Stimulated activated CD8-positive, alpha-beta memory T cell treated with anti-CD3 and anti-CD28 coated beads, Interleukin-4, amount 100 ng/mL, for 4 hours (primary cell): Measurements from ENCODE around the gene DGKG.

Experiments used
- DNase-seq, 2 donors: peaks; one replicate each; pipeline ENCODE4 v3.0.0-alpha.2; 2020; ENCODE audit warnings: low read depth in 2 of 2, low spot score in 1 of 2

The DGKG gene

GRCh38 chr3:186368176-186368575 lies 6.1 kb upstream of the DGKG start:
- no peak for DNase-seq

DNA sequence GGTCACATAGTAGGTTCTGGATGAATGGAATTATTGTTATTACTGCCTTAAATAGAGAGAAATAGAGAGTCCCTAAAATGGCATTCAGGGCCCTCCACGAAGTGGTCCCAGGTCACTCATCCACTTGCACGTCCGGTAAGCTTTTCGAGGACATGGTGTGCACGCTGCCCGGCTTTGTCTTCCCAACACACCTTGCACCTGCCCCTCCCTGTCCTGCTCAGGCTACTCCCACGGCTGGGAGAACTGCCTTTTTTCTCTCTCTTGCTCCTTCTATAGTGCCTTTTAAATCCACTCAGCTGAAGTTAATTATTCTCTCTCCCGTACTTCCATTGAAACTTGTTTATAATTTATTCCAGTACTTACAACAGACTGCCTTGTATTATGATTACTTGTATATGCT lies 5.6 kb upstream of the DGKG start:
- no peak for DNase-seq

DNA sequence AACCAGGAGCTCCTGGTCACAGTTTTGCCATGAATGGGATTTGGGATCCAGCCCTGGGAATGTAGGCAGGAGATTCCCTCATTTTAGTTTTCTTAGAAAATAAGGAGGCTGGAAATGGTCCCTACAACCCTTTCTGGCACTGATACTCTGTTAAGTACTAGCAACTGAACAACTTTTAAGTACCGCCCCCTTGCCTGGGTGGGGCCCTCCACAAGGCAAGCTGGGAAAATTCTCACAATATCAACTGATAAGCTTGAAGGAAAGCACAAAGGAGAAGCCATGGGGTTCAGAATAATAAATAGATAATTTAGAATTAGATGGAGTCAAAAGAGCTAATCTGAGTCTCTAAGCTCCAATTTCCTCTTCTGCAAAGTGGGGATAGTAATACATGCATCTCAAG lies 4.2 kb upstream of the DGKG start:
- DNase-seq, result no peak

- DNase-seq, result no peak
Observed at GRCh38 chr3:186365202-186365974, 3.4 kb upstream of the DGKG start.

GRCh38 chr3:186362988-186363387 lies 954 bp upstream of the DGKG start:
- no peak for DNase-seq

DNA sequence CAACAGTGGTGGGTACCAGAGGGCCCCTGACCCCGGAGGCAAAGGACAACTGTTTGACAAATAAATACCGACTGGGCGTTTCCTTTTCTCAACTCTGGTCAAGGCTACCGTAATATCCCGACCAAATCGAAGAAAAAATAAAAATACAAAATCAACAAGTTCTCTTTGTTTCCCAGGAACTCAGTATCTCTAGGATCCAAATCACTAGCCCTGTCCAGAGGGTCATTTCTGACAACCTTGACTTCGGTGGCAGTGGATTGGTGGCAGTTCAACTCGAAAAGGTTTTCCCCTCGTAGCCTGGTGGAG lies 456 bp upstream of the DGKG start:
- DNase-seq, result no peak

- no peak for DNase-seq
Observed at GRCh38 chr3:186361246-186361761, 730 bp downstream of the DGKG start.

- DNase-seq, result no peak
Observed at GRCh38 chr3:186360779-186361178, 1.3 kb downstream of the DGKG start.

DNA sequence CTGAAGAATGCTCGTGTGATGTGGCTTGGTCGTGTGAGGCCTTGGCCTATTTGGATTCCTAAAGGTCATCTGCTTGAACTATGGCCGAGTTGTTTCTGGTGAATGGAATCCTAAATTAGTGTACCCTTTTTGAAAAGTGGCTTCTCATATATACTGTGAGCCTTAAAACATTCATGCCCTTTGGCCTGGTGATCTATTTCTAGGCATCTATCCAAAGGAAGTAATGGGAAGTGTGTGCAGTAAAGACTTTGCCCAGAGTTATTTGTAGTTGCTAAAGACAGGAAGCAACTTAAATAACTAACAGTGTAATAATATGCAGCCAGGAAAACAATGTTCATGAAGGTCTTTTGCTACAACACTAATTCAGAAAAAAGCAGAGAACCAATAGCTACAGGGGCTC lies 3.0 kb downstream of the DGKG start:
- DNase-seq, result no peak

DNA sequence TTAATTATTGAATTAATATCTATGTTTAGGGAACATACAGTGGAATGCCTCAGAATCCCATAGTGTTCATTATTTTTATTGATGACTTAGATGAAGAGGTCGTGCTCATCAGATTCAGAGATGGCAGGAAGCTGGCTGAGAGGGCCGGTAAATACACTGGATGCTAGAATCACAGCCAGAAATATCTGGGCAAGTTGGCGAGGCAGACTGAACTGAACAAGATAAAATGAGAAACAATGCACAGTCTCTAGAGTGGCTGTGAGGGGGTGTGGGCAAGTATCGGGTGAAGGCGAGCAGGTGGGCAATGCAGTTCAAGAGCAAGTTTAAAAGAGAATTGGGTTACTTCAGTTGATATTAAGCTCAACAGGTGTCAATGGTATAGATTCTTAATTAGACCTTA lies 5.9 kb downstream of the DGKG start:
- no peak for DNase-seq

- no peak for DNase-seq
Observed at GRCh38 chr3:186354100-186354499, 7.9 kb downstream of the DGKG start.

DNA sequence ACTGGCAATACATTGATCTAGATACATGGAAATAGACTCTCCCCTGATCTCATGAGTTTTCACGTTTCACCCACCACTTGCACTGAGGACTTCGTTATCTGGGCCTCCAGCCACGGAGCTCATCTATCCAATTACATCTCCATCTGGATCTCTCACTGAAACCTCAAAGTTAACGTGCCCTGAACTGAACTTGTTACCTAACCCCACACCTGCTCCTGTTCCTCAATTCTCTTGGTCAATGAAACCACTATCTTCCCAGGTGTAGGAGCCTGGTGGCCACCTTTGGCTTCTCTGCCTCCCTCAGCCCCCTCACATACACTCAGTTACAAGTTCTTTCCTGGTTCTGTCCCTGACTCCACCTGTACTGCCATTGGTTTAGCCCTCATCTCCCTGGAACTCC lies 9.7 kb downstream of the DGKG start:
- DNase-seq, result no peak

- no peak for DNase-seq
Observed at GRCh38 chr3:186342197-186342596, 19.8 kb downstream of the DGKG start.

DNA sequence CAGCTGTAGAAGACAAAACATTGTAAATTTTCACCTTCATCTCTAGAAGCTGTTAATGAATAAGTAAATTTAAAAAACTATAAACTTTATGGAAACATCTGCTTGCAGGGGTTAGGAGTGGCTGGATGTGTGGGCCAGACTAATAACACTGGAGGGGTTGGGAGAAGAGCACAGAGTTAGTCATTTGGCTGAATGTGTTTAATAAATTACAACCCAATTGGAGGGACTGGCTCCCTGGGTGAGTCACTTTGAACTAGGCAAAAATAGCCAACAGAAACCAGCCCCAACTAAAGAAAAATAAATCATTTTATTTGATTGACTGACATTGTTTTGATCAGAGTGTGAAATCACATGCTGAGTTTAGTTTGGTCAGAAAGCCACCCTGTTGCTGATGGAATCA lies 21.8 kb downstream of the DGKG start:
- DNase-seq, result no peak

- no peak for DNase-seq
Observed at GRCh38 chr3:186339180-186339918, 22.7 kb downstream of the DGKG start.

- DNase-seq, result no peak
Observed at GRCh38 chr3:186333256-186333655, 28.8 kb downstream of the DGKG start.

DNA sequence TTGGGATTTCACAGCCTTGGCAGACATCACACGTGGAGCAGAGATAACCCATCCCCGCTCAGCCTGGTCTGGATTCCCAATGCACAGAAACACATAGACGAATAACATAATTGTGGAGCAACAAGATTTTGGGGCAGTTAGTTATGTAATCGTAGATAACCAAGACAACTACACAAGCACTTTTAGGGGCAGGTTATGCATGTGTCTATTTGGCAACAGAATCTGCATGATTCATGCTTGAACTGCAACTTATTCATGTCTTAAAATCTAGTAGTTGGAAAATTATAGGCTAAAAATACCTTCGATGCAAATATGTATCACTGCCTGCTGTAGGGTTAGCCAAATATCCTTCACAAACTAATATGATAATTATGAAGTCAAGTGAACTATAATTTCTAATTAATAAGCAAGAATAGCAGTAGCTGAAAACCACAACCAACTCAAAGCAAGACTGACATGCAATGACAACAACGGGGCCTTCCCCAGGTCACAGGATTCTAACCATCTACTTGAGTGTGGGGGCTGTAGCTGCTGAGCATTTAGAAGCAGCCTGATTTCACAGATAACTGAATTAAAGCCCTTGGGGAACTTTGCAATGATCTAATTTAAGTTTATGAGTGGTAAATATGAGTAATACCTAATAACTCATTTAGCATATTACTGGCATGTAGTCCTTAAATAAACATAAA lies 31.1 kb downstream of the DGKG start:
- DNase-seq, result no peak

- DNase-seq, result no peak
Observed at GRCh38 chr3:186329589-186329988, 32.4 kb downstream of the DGKG start.

DNA sequence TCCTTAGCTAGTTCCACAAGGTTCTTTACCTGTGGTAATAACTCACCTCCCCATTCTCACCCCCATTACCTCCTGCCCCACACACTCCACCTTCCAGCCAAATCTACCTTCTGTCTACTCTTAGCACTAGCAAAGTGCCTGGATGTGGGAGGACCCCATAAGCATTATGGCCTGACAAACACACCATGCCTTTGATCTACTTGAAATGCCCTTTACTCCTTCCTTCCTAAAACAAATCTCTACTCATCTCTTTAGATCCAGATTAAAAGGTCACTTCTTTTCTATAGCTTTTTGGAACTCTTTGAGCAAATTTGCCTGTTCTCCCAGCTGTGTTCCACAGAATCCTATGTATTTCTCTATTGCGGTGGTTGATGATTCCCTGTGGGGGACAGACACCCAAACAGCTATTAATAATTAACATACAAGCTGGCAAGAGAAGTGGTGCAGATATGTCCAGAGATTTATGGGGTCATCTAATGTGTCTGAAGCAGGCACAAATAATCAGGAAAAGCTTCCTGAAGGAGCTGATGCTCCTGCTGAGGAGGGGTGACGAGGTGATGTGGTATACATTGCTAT lies 34.0 kb downstream of the DGKG start:
- DNase-seq, result no peak

- no peak for DNase-seq
Observed at GRCh38 chr3:186322761-186323160, 39.3 kb downstream of the DGKG start.

DNA sequence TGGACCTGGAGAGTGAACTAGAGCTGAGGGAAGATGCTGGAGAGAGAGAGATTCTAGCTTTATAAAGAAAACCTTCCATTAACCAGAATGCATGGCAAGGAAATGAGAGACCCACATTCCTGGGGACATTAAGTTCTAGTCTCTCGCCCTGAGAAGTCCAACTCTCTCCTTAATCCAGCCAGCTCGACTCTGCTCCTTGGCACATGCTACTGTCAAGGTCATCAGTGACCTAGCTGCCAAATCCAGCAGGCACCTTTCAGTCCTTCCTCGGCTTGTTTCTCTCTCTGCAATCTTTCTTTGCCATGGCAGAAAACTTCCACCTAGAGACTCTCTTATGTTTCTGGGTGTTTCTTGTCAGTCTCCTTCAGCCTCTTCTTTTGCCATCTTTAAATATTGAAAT lies 40.3 kb downstream of the DGKG start:
- DNase-seq, result no peak
